ENCODE results near the gene C1orf210. TPM values are rescaled to one million over a fixed set of nuclear protein-coding genes. Genes with fewer than 3 reads are reported as not detected.

C1orf210 gene
- total RNA-seq, 1 experiment from 2014 or later = 5.9 TPM

GRCh38 chr1:43302721-43303470, 17.5 kb upstream of the C1orf210 start:
- Mint-ChIP-seq H3K4me1 (peaks cover 27 to 40% of the 10 kb centered on the region in 2 experiments), H3K36me3 (ENCODE audit: insufficient read depth in 1 of 3, low read depth in 3 of 3) (no peaks in the 10 kb centered on the region; a peak in 1 of 7 replicates), H3K4me3 (no peak overlapping the region; a peak in 1 of 5 replicates), H3K27ac (peak overlapping the region in 1 of 3 experiments; percentile 46; a peak in 2 of 7 replicates), H3K27me3 (ENCODE audit: low read depth) (peaks cover 12% of the 10 kb centered on the region), H3K9me3 (no peaks in the 10 kb centered on the region)
- Histone ChIP-seq H4K20me1 (ENCODE audit: control insufficient read depth, insufficient read depth, insufficient read length) (no peaks in the 10 kb centered on the region), H3K14ac (ENCODE audit: insufficient read depth, low read length) (no peak overlapping the region), H2BK15ac (ENCODE audit: low read depth, low read length) (no peak overlapping the region), H3K23ac (ENCODE audit: insufficient read length, low read depth, low read length) (no peak overlapping the region), H3K18ac (ENCODE audit: insufficient read length, low read depth, low read length) (no peak overlapping the region), H2BK120ac (ENCODE audit: low read depth, low read length, poor library complexity, severe bottlenecking) (no peak overlapping the region), H3T11ph (ENCODE audit: low read length) (no peak overlapping the region), H3K4me1 (ENCODE audit: insufficient read depth, low read length) (no peaks in the 10 kb centered on the region; the same call in 1 of the 2 replicates), H3K9me3 (ENCODE audit: control insufficient read depth, low read depth, low read length) (no peaks in the 10 kb centered on the region), H4K5ac (ENCODE audit: insufficient read length, low read depth, low read length) (no peak overlapping the region), H2AK5ac (ENCODE audit: insufficient read length, low read length) (no peak overlapping the region), H3K56ac (ENCODE audit: insufficient read length, low read depth, low read length) (no peak overlapping the region), H3K4ac (ENCODE audit: low read depth, low read length) (no peak overlapping the region), H4K91ac (ENCODE audit: insufficient read length, low read depth, low read length) (no peak overlapping the region), H2BK5ac (ENCODE audit: insufficient read length, low read length) (no peak overlapping the region), H3K23me2 (ENCODE audit: insufficient read length, low read depth, low read length, poor library complexity, severe bottlenecking) (no peaks in the 10 kb centered on the region), H2BK20ac (ENCODE audit: low read depth, low read length, poor library complexity, severe bottlenecking) (no peak overlapping the region), H3K9ac (ENCODE audit: extremely low read depth, insufficient read length, low read length) (no peak overlapping the region), H3K4me2 (ENCODE audit: insufficient read depth, insufficient read length, low read length) (no peak overlapping the region), H3K79me1 (ENCODE audit: insufficient read depth, low read depth, low read length, poor library complexity, severe bottlenecking) (no peaks in the 10 kb centered on the region), H2BK12ac (ENCODE audit: insufficient read length, low read depth, low read length) (no peak overlapping the region), H3K27ac (ENCODE audit: insufficient read length, low read depth, low read length) (no peak overlapping the region), H3K79me2 (ENCODE audit: insufficient read depth, low read length) (no peaks in the 10 kb centered on the region), H2AFZ (ENCODE audit: low read length) (no peak overlapping the region), H4K8ac (replicated peaks; ENCODE audit: insufficient read length, low read depth, low read length) (no peak overlapping the region), H3K27me3 (ENCODE audit: insufficient read depth, low read length) (no peaks in the 10 kb centered on the region)
- DNase-seq = no peak
- TF ChIP-seq, protein P1, sequence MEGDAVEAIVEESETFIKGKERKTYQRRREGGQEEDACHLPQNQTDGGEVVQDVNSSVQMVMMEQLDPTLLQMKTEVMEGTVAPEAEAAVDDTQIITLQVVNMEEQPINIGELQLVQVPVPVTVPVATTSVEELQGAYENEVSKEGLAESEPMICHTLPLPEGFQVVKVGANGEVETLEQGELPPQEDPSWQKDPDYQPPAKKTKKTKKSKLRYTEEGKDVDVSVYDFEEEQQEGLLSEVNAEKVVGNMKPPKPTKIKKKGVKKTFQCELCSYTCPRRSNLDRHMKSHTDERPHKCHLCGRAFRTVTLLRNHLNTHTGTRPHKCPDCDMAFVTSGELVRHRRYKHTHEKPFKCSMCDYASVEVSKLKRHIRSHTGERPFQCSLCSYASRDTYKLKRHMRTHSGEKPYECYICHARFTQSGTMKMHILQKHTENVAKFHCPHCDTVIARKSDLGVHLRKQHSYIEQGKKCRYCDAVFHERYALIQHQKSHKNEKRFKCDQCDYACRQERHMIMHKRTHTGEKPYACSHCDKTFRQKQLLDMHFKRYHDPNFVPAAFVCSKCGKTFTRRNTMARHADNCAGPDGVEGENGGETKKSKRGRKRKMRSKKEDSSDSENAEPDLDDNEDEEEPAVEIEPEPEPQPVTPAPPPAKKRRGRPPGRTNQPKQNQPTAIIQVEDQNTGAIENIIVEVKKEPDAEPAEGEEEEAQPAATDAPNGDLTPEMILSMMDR (conservative IDR thresholded peaks at IDR 0.05) = no peak
- WGBS (ENCODE audit: extremely low coverage, insufficient read length, low lambda C conversion rate) = no CpG with 5 or more reads among the region's 7 CpGs

All from H9 (cell line).